Measurements from ENCODE around the gene PEX11G. TPM values are rescaled to one million over a fixed set of nuclear protein-coding genes. Genes with fewer than 3 reads are reported as not detected.
"Not testable (repeated sequence)": the region's sequence is repeated elsewhere in the genome, so short reads cannot be mapped to it uniquely, and the experiment has no call there.

PEX11G gene
- total RNA-seq, 2 donors from 2014 or later, result 1.0 to 1.1 TPM

GRCh38 chr19:7455600-7456296 is 33.1 kb downstream of the PEX11G start:
- TF ChIP-seq CTCF (IDR thresholded peaks at IDR 0.05), result no peak

GRCh38 chr19:7454998-7455397 is 33.8 kb downstream of the PEX11G start:
- no peak for TF ChIP-seq CTCF (IDR thresholded peaks at IDR 0.05)
- Histone ChIP-seq H3K27me3 (no peaks in the 10 kb centered on the region), H3K4me1 (no peaks in the 10 kb centered on the region), H3K27ac (no peak overlapping the region), H3K36me3 (peaks cover 45% of the 10 kb centered on the region), H3K4me3 (no peak overlapping the region), H3K9me3 (no peaks in the 10 kb centered on the region)
- DNase-seq (ENCODE audit: low spot score), result no peak

More at GRCh38 chr19:7455600-7456296, 33.1 kb downstream of the PEX11G start:
- Histone ChIP-seq H3K4me3 (no peak overlapping the region), H3K27me3 (no peaks in the 10 kb centered on the region), H3K4me1 (no peaks in the 10 kb centered on the region), H3K9me3 (no peaks in the 10 kb centered on the region), H3K36me3 (peaks cover 51% of the 10 kb centered on the region), H3K27ac (no peak overlapping the region)
- DNase-seq (ENCODE audit: low spot score), result no peak

DNA sequence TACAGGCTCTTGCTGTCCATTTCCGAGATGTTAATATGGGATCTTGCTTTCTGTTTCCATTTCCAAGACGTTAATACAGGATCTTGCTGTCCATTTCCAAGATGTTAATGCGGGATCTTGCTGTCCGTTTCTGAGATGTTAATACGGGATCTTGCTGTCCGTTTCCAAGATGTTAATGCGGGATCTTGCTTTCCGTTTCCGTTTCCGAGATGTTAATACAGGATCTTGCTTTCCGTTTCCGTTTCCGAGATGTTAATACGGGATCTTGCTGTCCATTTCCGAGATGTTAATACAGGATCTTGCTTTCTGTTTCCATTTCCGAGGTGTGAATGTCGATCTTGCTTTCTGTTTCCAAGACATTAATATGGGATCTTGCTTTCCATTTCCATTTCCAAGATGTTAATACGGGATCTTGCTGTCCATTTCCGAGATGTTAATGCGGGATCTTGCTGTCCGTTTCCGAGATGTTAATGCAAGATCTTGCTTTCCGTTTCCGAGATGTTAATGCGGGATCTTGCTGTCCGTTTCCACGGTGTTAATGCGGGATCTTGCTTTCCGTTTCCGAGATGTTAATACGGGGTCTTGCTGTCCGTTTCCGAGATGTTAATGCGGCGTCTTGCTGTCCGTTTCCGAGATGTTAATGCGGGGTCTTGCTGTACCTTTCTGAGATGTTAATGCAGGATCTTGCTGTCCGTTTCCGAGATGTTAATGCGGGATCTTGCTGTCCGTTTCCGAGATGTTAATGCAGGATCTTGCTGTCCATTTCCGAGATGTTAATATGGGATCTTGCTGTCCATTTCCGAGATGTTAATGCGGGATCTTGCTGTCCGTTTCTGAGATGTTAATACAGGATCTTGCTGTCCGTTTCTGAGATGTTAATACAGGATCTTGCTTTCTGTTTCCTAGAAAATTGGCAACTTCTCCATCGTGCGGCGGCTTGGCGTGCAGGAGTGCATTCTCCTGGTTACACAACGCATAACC is 38.3 kb downstream of the PEX11G start:
- Histone ChIP-seq H3K36me3 (peaks cover 55% of the 10 kb centered on the region), H3K4me3 (no peak overlapping the region), H3K9me3 (no peaks in the 10 kb centered on the region), H3K27ac (no peak overlapping the region), H3K27me3 (no peaks in the 10 kb centered on the region), H3K4me1 (no peaks in the 10 kb centered on the region)
- DNase-seq (ENCODE audit: low spot score), result no peak
- TF ChIP-seq CTCF (IDR thresholded peaks at IDR 0.05), result no peak

DNA sequence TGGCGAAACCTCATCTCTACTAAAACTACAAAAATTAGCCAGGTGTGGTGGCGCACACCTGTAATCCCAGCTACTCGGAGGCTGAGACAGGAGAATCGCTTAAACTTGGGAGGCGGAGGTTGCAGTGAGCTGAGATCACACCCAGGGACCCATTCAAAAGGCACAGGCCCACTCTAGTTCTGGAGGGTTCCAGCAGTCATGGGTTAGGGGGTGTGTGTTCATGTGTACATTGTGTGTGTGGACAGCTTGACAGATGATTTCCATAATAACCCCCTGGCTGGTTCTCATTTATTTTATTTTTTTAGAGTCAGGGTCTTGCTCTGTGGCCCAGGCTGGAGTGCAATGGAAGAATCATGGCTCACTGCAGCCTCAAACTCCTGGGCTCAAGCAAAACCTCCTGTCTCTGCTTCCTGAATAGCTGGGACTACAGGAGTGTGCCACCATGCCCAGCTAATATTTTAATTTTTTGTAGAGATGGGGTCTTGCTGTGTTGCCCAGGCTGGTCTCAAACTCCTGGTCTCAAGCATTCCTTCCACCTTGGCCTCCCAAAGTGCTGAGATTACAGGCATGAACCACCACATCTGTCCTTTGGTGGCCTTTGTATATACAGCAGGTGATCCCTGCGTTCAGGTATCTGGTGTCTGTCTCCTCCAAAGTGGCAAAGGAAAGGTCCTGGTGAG is 39.3 kb downstream of the PEX11G start:
- H3K4me3 ChIP-seq; H3K27me3 ChIP-seq; H3K27ac ChIP-seq; H3K4me1 ChIP-seq; DNase-seq (ENCODE audit: low spot score); H3K9me3 ChIP-seq: not testable (repeated sequence)
- peaks cover 64% of the 10 kb centered on the region for H3K36me3 ChIP-seq

DNA sequence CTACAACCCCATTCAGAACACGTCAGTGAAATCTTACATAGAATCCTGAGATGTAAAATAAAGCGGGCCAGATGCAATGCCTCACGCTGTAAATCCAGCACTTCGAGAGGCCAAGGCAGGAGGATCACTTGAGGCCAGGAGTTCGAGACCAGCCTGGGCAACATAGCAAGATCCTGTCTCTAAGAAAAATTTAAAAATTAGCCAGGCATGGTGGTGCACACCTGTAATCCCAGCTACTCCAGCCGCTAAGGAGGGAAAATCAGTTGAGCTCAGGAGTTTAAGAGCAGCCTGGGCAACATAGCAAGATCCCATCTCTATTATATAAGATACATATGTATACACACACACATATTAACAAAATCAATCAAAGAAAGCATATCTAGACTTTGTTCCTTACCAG is 41.2 kb downstream of the PEX11G start:
- Histone ChIP-seq H3K4me1 (peaks cover 0 to under 1% of the 10 kb centered on the region in 2 donors), H3K4me3 (no peak overlapping the region), H3K36me3 (peaks cover 62% of the 10 kb centered on the region), H3K27ac (no peak overlapping the region), H3K27me3 (no peaks in the 10 kb centered on the region), H3K9me3 (no peaks in the 10 kb centered on the region)
- DNase-seq (ENCODE audit: low spot score), result no peak
- no peak for TF ChIP-seq CTCF (IDR thresholded peaks at IDR 0.05)

- Histone ChIP-seq H3K36me3 (peaks cover 61% of the 10 kb centered on the region), H3K27me3 (no peaks in the 10 kb centered on the region), H3K9me3 (no peaks in the 10 kb centered on the region), H3K4me3 (no peak overlapping the region), H3K4me1 (peaks cover 0 to 5% of the 10 kb centered on the region in 2 donors), H3K27ac (no peak overlapping the region)
- no peak for DNase-seq (ENCODE audit: low spot score)
- no peak for TF ChIP-seq CTCF (IDR thresholded peaks at IDR 0.05)
Measured at GRCh38 chr19:7445104-7445503, 43.7 kb downstream of the PEX11G start.

Measured in right atrium auricular region (tissue), 2 donors.